WTC11 (cell line): ENCODE results near the gene CEBPE. TPM values are rescaled to one million over a fixed set of nuclear protein-coding genes. Genes with fewer than 3 reads are reported as not detected.

ENCODE experiments used
- ATAC-seq: fragments of 200-7000 bp; cut with Tn5 transposase; 2 replicates; pipeline ENCODE4 v1.10.0; 2021; ENCODE audit warnings: mild to moderate bottlenecking, moderate library complexity
- CTCF ChIA-PET: fragments of 300-600 bp; sonication (Branson Sonifier 250); formaldehyde crosslinking; loops from one replicate; lab custom pipeline; 2021; ENCODE audit warnings: antibody characterized with exemption; lab: Charles Lee
- POLR2A ChIA-PET: fragments of 350-600 bp; sonication (Branson Sonifier 250); formaldehyde crosslinking; loops from one replicate; lab custom pipeline; 2021; ENCODE audit warnings: antibody characterized with exemption; lab: Charles Lee
- DNase-seq: peaks from one replicate; pipeline ENCODE4 v3.0.0; 2021; ENCODE audit warnings: low spot score
- H3K27ac Mint-ChIP-seq: 2 replicates; pipeline ENCODE4 v1.8.0; 2021; ENCODE audit warnings: mixed read lengths
- H3K27me3 Mint-ChIP-seq: 2 replicates; pipeline ENCODE4 v1.8.0; 2021; ENCODE audit warnings: low read depth, mild to moderate bottlenecking, moderate library complexity, mixed read lengths
- H3K36me3 Mint-ChIP-seq: 2 replicates; pipeline ENCODE4 v1.8.0; 2021; ENCODE audit warnings: mixed read lengths
- H3K4me1 Mint-ChIP-seq: 2 replicates; pipeline ENCODE4 v1.8.0; 2022; ENCODE audit warnings: mixed read lengths
- H3K4me3 Mint-ChIP-seq: 2 replicates; pipeline ENCODE4 v1.8.0; 2021; ENCODE audit warnings: mild to moderate bottlenecking, moderate library complexity, mixed read lengths
- H3K9me3 Mint-ChIP-seq: 2 replicates; pipeline ENCODE4 v1.8.0; 2021; ENCODE audit warnings: mixed read lengths
- AFF4 ChIP-seq: sonication (generic); formaldehyde crosslinking; IDR thresholded peaks from 2 replicates; pipeline ENCODE4 v1.8.1; 2023; ENCODE audit warnings: mild to moderate bottlenecking, missing genetic modification reagents, borderline replicate concordance
- ATF6 ChIP-seq: sonication (generic); formaldehyde crosslinking; IDR thresholded peaks from 2 replicates; pipeline ENCODE4 v1.8.1; 2023; ENCODE audit warnings: mild to moderate bottlenecking, missing genetic modification reagents
- CBFB ChIP-seq: sonication (generic); formaldehyde crosslinking; IDR thresholded peaks from 2 replicates; pipeline ENCODE4 v1.8.1; 2022; ENCODE audit warnings: mild to moderate bottlenecking, low read depth, missing genetic modification reagents
- CDX4 ChIP-seq: fragments of 250-450 bp; sonication (Bioruptor Pico); IDR thresholded peaks from 2 replicates; pipeline ENCODE4 v1.9.0; 2021; ENCODE audit warnings: moderate library complexity, mild to moderate bottlenecking, inconsistent platforms, borderline replicate concordance
- ELF4 ChIP-seq: sonication (generic); formaldehyde crosslinking; IDR thresholded peaks from 2 replicates; pipeline ENCODE4 v1.8.1; 2022; ENCODE audit warnings: low read depth, mild to moderate bottlenecking, moderate library complexity, missing genetic modification reagents
- EMX1 ChIP-seq: fragments of 250-450 bp; sonication (Bioruptor Pico); IDR thresholded peaks from 2 replicates; pipeline ENCODE4 v1.8.0; 2021; ENCODE audit warnings: mild to moderate bottlenecking
- FOXP1 ChIP-seq: sonication (generic); formaldehyde crosslinking; IDR thresholded peaks from 2 replicates; pipeline ENCODE4 v1.8.0; 2022; ENCODE audit warnings: missing genetic modification reagents, mild to moderate bottlenecking, moderate library complexity, borderline replicate concordance
- GABPB1 ChIP-seq: sonication (generic); formaldehyde crosslinking; IDR thresholded peaks from 2 replicates; pipeline ENCODE4 v1.8.1; 2023; ENCODE audit warnings: mild to moderate bottlenecking, missing genetic modification reagents
- HMGA2 ChIP-seq: fragments of 250-450 bp; sonication (Bioruptor Pico); IDR thresholded peaks from 2 replicates; pipeline ENCODE4 v1.4.0; 2021; ENCODE audit warnings: mild to moderate bottlenecking, moderate library complexity
- NFATC4 ChIP-seq: fragments of 250-450 bp; sonication (Bioruptor Pico); IDR thresholded peaks from 2 replicates; pipeline ENCODE4 v1.9.0; 2021; ENCODE audit warnings: mild to moderate bottlenecking
- NR2C2 ChIP-seq: sonication (generic); formaldehyde crosslinking; IDR thresholded peaks from 2 replicates; pipeline ENCODE4 v1.8.0; 2022; ENCODE audit warnings: mild to moderate bottlenecking, missing genetic modification reagents
- PRDM15 ChIP-seq: sonication (generic); formaldehyde crosslinking; IDR thresholded peaks from 2 replicates; pipeline ENCODE4 v1.8.0; 2022; ENCODE audit warnings: missing genetic modification reagents
- RORB ChIP-seq: fragments of 250-450 bp; sonication (Bioruptor Pico); IDR thresholded peaks from 2 replicates; pipeline ENCODE4 v1.9.0; 2021; ENCODE audit warnings: mild to moderate bottlenecking
- SMAD3 ChIP-seq: sonication (generic); formaldehyde crosslinking; IDR thresholded peaks from 2 replicates; pipeline ENCODE4 v1.8.0; 2022; ENCODE audit warnings: missing genetic modification reagents, mild to moderate bottlenecking, borderline replicate concordance
- SP1 ChIP-seq: sonication (generic); formaldehyde crosslinking; conservative IDR thresholded peaks from 2 replicates; pipeline ENCODE4 v1.8.1; 2022; ENCODE audit warnings: missing genetic modification reagents
- TEAD1 ChIP-seq: sonication (generic); formaldehyde crosslinking; IDR thresholded peaks from 2 replicates; pipeline ENCODE4 v1.8.0; 2022; ENCODE audit warnings: mild to moderate bottlenecking, missing genetic modification reagents
- ZBTB21 ChIP-seq: sonication (generic); formaldehyde crosslinking; IDR thresholded peaks from 2 replicates; pipeline ENCODE4 v1.8.1; 2023; ENCODE audit warnings: mild to moderate bottlenecking, missing genetic modification reagents, borderline replicate concordance
- ZNF121 ChIP-seq: sonication (generic); formaldehyde crosslinking; IDR thresholded peaks from 2 replicates; pipeline ENCODE4 v1.8.0; 2023; ENCODE audit warnings: missing genetic modification reagents
- ZNF423 ChIP-seq: fragments of 250-450 bp; sonication (Bioruptor Pico); IDR thresholded peaks from 2 replicates; pipeline ENCODE4 v2.1.2; 2022; ENCODE audit warnings: mild to moderate bottlenecking, moderate library complexity
- ZNF671 ChIP-seq: fragments of 250-450 bp; sonication (Bioruptor Pico); IDR thresholded peaks from 2 replicates; pipeline ENCODE4 v1.8.0; 2021; ENCODE audit warnings: mild to moderate bottlenecking
- total RNA-seq: library from RNA; stranded (reverse); gene quantifications from 3 replicates; pipeline ENCODE4 v1.2.3, GENCODE V29; 2021
- TF ChIP-seq, protein P1 (sequence below): sonication (generic); formaldehyde crosslinking; IDR thresholded peaks from 2 replicates; pipeline ENCODE4 v1.8.0; 2022; ENCODE audit warnings: mild to moderate bottlenecking, missing genetic modification reagents

Gene CEBPE
- total RNA-seq, 1 experiment from 2014 or later, result not detected

- TF ChIP-seq HMGA2 (CRISPR knock-in tag), result no peak
- no peak for TF ChIP-seq ZNF121 (CRISPR knock-in tag)
- no peak for TF ChIP-seq AFF4 (CRISPR knock-in tag)
- TF ChIP-seq ELF4 (CRISPR knock-in tag), result no peak
- TF ChIP-seq, protein P1, sequence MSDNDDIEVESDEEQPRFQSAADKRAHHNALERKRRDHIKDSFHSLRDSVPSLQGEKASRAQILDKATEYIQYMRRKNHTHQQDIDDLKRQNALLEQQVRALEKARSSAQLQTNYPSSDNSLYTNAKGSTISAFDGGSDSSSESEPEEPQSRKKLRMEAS, result no peak
- TF ChIP-seq CBFB (CRISPR knock-in tag), result no peak
- TF ChIP-seq ATF6 (CRISPR knock-in tag), result no peak
- peaks cover 32% of the 10 kb centered on the region for H3K36me3 Mint-ChIP-seq
- H3K4me3 Mint-ChIP-seq, result no peak overlapping the region; the same call in 1 of the 2 replicates
- peaks cover 46% of the 10 kb centered on the region for H3K4me1 Mint-ChIP-seq
- H3K27me3 Mint-ChIP-seq, result no peaks in the 10 kb centered on the region; the same call in 1 of the 2 replicates
- ATAC-seq, result no peak
- ChIA-PET POLR2A (no interaction called here), CTCF (interaction anchor here (1.2 to 1.4 kb wide), 3 partner anchors 21 to 29 kb away, joined by 4 to 10 read pairs (median 6); no protein-coding TSS in a partner anchor)
- H3K9me3 Mint-ChIP-seq, result no peaks in the 10 kb centered on the region
- peak overlapping the region; percentile 47; the same call in 1 of the 2 replicates for H3K27ac Mint-ChIP-seq
- no peak for DNase-seq
Observed at GRCh38 chr14:23097786-23098185, 21.3 kb downstream of the CEBPE start.

DNA sequence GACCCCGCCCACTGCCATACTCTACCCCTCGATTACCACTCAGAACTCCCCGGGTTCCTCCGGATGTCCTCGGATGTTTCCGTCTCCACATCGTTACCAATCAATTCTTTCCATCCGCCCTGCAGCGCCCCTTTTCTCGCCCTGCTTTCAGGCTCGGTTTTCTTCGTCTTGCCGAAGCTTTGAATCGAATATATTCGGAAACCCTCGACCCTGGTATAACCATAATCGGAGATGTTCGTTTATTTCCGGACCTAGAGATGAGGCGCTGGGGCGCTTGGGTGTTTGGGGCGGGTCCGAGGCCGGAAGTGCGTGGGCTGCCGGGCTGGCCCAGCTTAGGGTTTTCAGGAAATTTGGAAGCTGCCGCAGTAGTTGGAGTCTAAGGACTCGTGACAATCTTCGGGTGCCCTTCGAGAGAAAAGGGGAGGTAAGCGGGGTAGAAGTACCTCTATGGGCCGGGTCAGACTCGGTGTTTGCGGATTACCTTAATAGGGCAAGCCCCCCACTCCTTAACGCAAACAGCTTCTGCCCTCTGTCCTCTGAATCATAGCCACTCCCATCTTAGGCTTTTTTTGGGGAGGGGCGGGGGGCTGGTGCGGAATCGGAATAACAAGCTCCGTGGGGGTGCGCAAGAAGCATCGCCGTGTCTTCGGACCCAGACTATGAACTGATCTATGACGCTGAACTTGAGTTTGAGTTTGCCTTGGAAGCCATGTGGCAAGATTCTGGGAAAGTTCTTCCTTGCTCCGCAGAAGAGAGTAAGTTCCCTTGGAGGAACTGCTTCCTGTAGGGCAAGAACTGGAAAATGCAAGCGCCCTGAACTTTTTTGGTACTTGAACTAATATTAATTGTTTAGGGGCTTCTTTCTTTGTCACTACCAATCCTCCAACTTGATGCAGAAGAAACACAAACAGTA, 23.6 kb downstream of the CEBPE start, which contains the start of gene C14orf119:
Gene C14orf119 (plus strand): TSS at position 310 of the 913 bp plus-strand sequence. CDS start 2,154 bp downstream, outside the sequence.
- H3K27me3 Mint-ChIP-seq, result no peaks in the 10 kb centered on the region; the same call in 1 of the 2 replicates
- peaks cover 37% of the 10 kb centered on the region for H3K4me1 Mint-ChIP-seq
- no peak within 1 kb of the TSS for H3K27ac Mint-ChIP-seq
- peaks cover 45% of the 10 kb centered on the region for H3K36me3 Mint-ChIP-seq
- no peak within 1 kb of the TSS for H3K4me3 Mint-ChIP-seq
- DNase-seq (peak; percentile 100), ATAC-seq (peak; percentile 91)
- no peaks in the 10 kb centered on the region for H3K9me3 Mint-ChIP-seq
- POLR2A ChIA-PET, result interaction anchor here (0.7 to 2.7 kb wide), 26 partner anchors 11 to 226 kb away, joined by 3 to 24 read pairs (median 5); partner anchors contain the start of genes BCL2L2, CDH24, PABPN1 and RBM23
- no peak for TF ChIP-seq NFATC4 (CRISPR knock-in tag)
- TF ChIP-seq ZNF671 (CRISPR knock-in tag), result no peak
- 0 out of 2 replicates have a peak, but pooled peaks have one; percentile 22 for TF ChIP-seq FOXP1 (CRISPR knock-in tag)
- TF ChIP-seq ZBTB21, result no peak
- TF ChIP-seq GABPB1 (CRISPR knock-in tag), result peak; percentile 68
- TF ChIP-seq SP1 (CRISPR knock-in tag), result peak; percentile 79
- TF ChIP-seq EMX1, result no peak
- no peak for TF ChIP-seq SMAD3 (CRISPR knock-in tag)
- no peak for TF ChIP-seq NR2C2
- no peak for TF ChIP-seq ZNF423
- TF ChIP-seq RORB, result no peak
- TF ChIP-seq CDX4 (CRISPR knock-in tag), result no peak
- TF ChIP-seq TEAD1 (CRISPR knock-in tag), result no peak
- no peak for TF ChIP-seq PRDM15 (CRISPR knock-in tag)
- CTCF ChIA-PET, result interaction anchor here (0.7 to 3.3 kb wide), 37 partner anchors 8 to 525 kb away, joined by 3 to 105 read pairs (median 4); partner anchors contain the start of genes AJUBA, CDH24, CEBPE and CIROP
